HCT116 (cell line): Measurements from ENCODE around the gene MTREX. TPM values are rescaled to one million over a fixed set of nuclear protein-coding genes. Genes with fewer than 3 reads are reported as not detected.

Experiments
- ATAC-seq: fragments of 200-7000 bp; cut with Tn5 transposase; 2 replicates; pipeline ENCODE4 v1.9.1; 2020; ENCODE audit warnings: mild to moderate bottlenecking, moderate library complexity
- BruUV-seq: library from RNA; stranded (reverse); fragments of 400-500 nt; replicated peaks from 2 replicates; lab custom pipeline; 2021; lab: Mats Ljungman, UMichigan
- CTCF ChIA-PET: fragments of 300-600 bp; sonication (Branson Sonifier 250); formaldehyde crosslinking; loops from one replicate; lab custom pipeline; 2021; ENCODE audit warnings: antibody characterized with exemption; lab: Charles Lee
- POLR2A ChIA-PET: fragments of 300-600, 350-600 bp; sonication (Branson Sonifier 250); formaldehyde crosslinking; loops from one replicate; lab custom pipeline; 2021; ENCODE audit warnings: antibody characterized with exemption; lab: Charles Lee
- RAD21 ChIA-PET, 2 experiments: fragments of 300-600 bp; sonication (Branson Sonifier 250); formaldehyde crosslinking; loops; one replicate each; lab custom pipeline; 2023; ENCODE audit warnings: low total read pairs in 2 of 2; ENCODE audit not compliant: uncharacterized antibody in 2 of 2, unreplicated experiment in 2 of 2, low non-redundant PET in 1 of 2; lab: Charles Lee
- DNase-seq: peaks from one replicate; pipeline ENCODE4 v3.0.0-alpha.2; 2010; ENCODE audit warnings: low read depth, low spot score
- H2AFZ ChIP-seq: fragments of 200-600 bp; shearing (Covaris generic), sonication (generic); 2 replicates; pipeline ENCODE4 v1.6.1; 2017; ENCODE audit warnings: low read depth, mixed run types, mixed read lengths, antibody characterized with exemption, low read length; ENCODE audit not compliant: poor library complexity, severe bottlenecking
- H3K27ac ChIP-seq: 2 replicates; pipeline ENCODE4 v1.5.1; 2012; ENCODE audit warnings: low read depth, low read length
- H3K27me3 ChIP-seq: fragments of 200-600 bp; sonication (generic); 2 replicates; pipeline ENCODE4 v1.6.1; 2016; ENCODE audit warnings: mixed run types, low read length, mixed read lengths; ENCODE audit not compliant: insufficient read depth
- H3K36me3 ChIP-seq, 2 experiments: fragments of 200-500 bp in 1 of 2; fragments of 200-600 bp in 1 of 2; sonication (Bioruptor generic) in 1 of 2; sonication (generic) in 1 of 2; 2 replicates each; pipeline versions ENCODE4 v1.5.1 to v1.6.1; 2014 to 2016; ENCODE audit warnings: low read length in 2 of 2, inconsistent platforms in 1 of 2, mixed read lengths in 1 of 2, mixed run types in 1 of 2; ENCODE audit not compliant: insufficient read depth in 2 of 2, control insufficient read depth in 1 of 2
- H3K4me1 ChIP-seq, 2 experiments: fragments of 200-600 bp in 1 of 2; sonication (generic) in 1 of 2; 2 replicates each; pipeline versions ENCODE4 v1.5.1 to v1.6.1; 2012 to 2017; ENCODE audit warnings: low read length in 2 of 2, inconsistent platforms in 1 of 2, mild to moderate bottlenecking in 1 of 2, mixed read lengths in 1 of 2, mixed run types in 1 of 2, moderate library complexity in 1 of 2; ENCODE audit not compliant: insufficient read depth in 2 of 2, control insufficient read depth in 1 of 2
- H3K4me2 ChIP-seq: fragments of 200-600 bp; sonication (generic); 2 replicates; pipeline ENCODE4 v1.6.1; 2017; ENCODE audit warnings: mixed run types, low read length, mixed read lengths
- H3K4me3 ChIP-seq, 2 experiments: fragments of 200-600 bp in 1 of 2; sonication (generic) in 1 of 2; replicated peaks in 1 of 2; 2 replicates each; pipeline ENCODE4 v1.5.1; 2011 to 2016; ENCODE audit warnings: low read length in 2 of 2, control low read depth in 1 of 2, low read depth in 1 of 2, mild to moderate bottlenecking in 1 of 2, mixed read lengths in 1 of 2, mixed run types in 1 of 2
- H3K79me2 ChIP-seq: fragments of 200-600 bp; sonication (generic); 2 replicates; pipeline ENCODE4 v1.6.1; 2017; ENCODE audit warnings: mild to moderate bottlenecking, mixed run types, low read length, moderate library complexity, mixed read lengths; ENCODE audit not compliant: insufficient read depth
- H3K9ac ChIP-seq: fragments of 200-600 bp; sonication (generic); 2 replicates; pipeline ENCODE4 v1.6.1; 2016; ENCODE audit warnings: low read length, mixed read lengths
- H3K9me2 ChIP-seq: fragments of 200-600 bp; sonication (generic), shearing (Covaris generic); 2 replicates; pipeline ENCODE4 v1.6.1; 2017; ENCODE audit warnings: mixed run types, mild to moderate bottlenecking, moderate library complexity; ENCODE audit not compliant: insufficient read depth
- H3K9me3 ChIP-seq, 2 experiments: fragments of 200-500 bp in 1 of 2; fragments of 200-600 bp in 1 of 2; sonication (Bioruptor generic) in 1 of 2; sonication (generic) in 1 of 2; 2 replicates each; pipeline ENCODE4 v1.6.1; 2014 to 2017; ENCODE audit warnings: low read length in 2 of 2, mixed read lengths in 2 of 2, inconsistent platforms in 1 of 2, low read depth in 1 of 2, mild to moderate bottlenecking in 1 of 2, mixed run types in 1 of 2, moderate library complexity in 1 of 2; ENCODE audit not compliant: control insufficient read depth in 1 of 2, insufficient read depth in 1 of 2
- H4K20me1 ChIP-seq: fragments of 200-600 bp; sonication (generic), shearing (Covaris generic); 2 replicates; pipeline ENCODE4 v1.6.1; 2017; ENCODE audit warnings: mixed run types, mild to moderate bottlenecking, moderate library complexity; ENCODE audit not compliant: insufficient read depth
- EZH2 ChIP-seq: fragments of 200-600 bp; sonication (generic); IDR thresholded peaks from 2 replicates; pipeline ENCODE4 v1.6.1; 2017; ENCODE audit warnings: antibody characterized with exemption, mixed run types
- MAX ChIP-seq: IDR thresholded peaks from 2 replicates; pipeline ENCODE4 v1.6.1; 2012
- SP1 ChIP-seq: IDR thresholded peaks from 2 replicates; pipeline ENCODE4 v1.6.1; 2012; ENCODE audit warnings: low read depth
- intact Hi-C: fragments of 100-400 bp; cut with micrococcal nuclease; formaldehyde crosslinking; loops from 2 replicates; pipeline ENCODE4 v1.10.0; 2022
- total RNA-seq: library from RNA; stranded (reverse); gene quantifications from one replicate; pipeline ENCODE4 v1.2.1, GENCODE V29; 2021; ENCODE audit not compliant: unreplicated experiment

The MTREX gene
- total RNA-seq, 1 experiment from 2014 or later: 101 TPM

GRCh38 chr5:55360190-55360589 is 52.4 kb downstream of the MTREX start:
- Histone ChIP-seq H3K79me2 (peaks cover 16% of the 10 kb centered on the region), H3K9me3 (no peaks in the 10 kb centered on the region), H3K27ac (no peak overlapping the region), H3K9ac (no peak overlapping the region), H3K4me3 (no peak overlapping the region), H3K36me3 (peaks cover 13 to 20% of the 10 kb centered on the region in 2 experiments), H4K20me1 (peaks cover 4% of the 10 kb centered on the region; the same call in 1 of the 2 replicates), H3K27me3 (no peaks in the 10 kb centered on the region), H3K4me1 (no peaks in the 10 kb centered on the region; a peak in 1 of 4 replicates), H3K9me2 (no peaks in the 10 kb centered on the region), H2AFZ (no peak overlapping the region), H3K4me2 (no peak overlapping the region)
- no TSS peak for BruUV-seq
- DNase-seq (no peak), ATAC-seq (no peak)
- POLR2A ChIA-PET: no interaction called here
- CTCF ChIA-PET: no interaction called here
- intact Hi-C loops: no loop called here
- RAD21 ChIA-PET: no interaction called here
- TF ChIP-seq EZH2 (no peak), SP1 (no peak)
- TF ChIP-seq, all 23 proteins: peak for 0

GRCh38 chr5:55363856-55364255 is 56.1 kb downstream of the MTREX start:
- H3K9ac ChIP-seq: no peak overlapping the region
- POLR2A ChIA-PET: no interaction called here
- H3K27ac ChIP-seq: no peak overlapping the region
- DNase-seq: no peak
- ATAC-seq: no peak
- CTCF ChIA-PET: no interaction called here
- TF ChIP-seq MAX: no peak
- H3K79me2 ChIP-seq: peaks cover 16% of the 10 kb centered on the region
- no peaks in the 10 kb centered on the region for H3K9me3 ChIP-seq
- H3K4me1 ChIP-seq: no peaks in the 10 kb centered on the region; a peak in 1 of 4 replicates
- no peak overlapping the region for H3K4me3 ChIP-seq
- BruUV-seq: no TSS peak
- RAD21 ChIA-PET: no interaction called here
- no peaks in the 10 kb centered on the region for H3K9me2 ChIP-seq
- H3K4me2 ChIP-seq: no peak overlapping the region
- no peaks in the 10 kb centered on the region for H4K20me1 ChIP-seq
- intact Hi-C loops: no loop called here
- peaks cover 10 to 24% of the 10 kb centered on the region in 2 experiments for H3K36me3 ChIP-seq
- H3K27me3 ChIP-seq: no peaks in the 10 kb centered on the region
- H2AFZ ChIP-seq: no peak overlapping the region
